Esophagus muscularis mucosa (tissue), 4 donors: ENCODE results near the gene CLCA2. TPM values are rescaled to one million over a fixed set of nuclear protein-coding genes. Genes with fewer than 3 reads are reported as not detected.

Experiments
- DNase-seq: peaks from one replicate; pipeline ENCODE4 v3.0.0-alpha.2; 2017; ENCODE audit errors: extremely low spot score
- H3K27ac ChIP-seq, 4 donors: fragments of 200-600 bp; sonication (generic); replicated peaks in 1 of 4; 1 replicate in 3 of 4; 2 replicates in 1 of 4; pipeline ENCODE4 v1.5.1; 2016 to 2019; ENCODE audit warnings: mild to moderate bottlenecking in 1 of 4
- H3K27me3 ChIP-seq, 4 donors: fragments of 200-600 bp; sonication (generic); one replicate each; pipeline versions ENCODE4 v1.5.1 to v1.6.0; 2016 to 2019
- H3K36me3 ChIP-seq, 4 donors: fragments of 200-600 bp; sonication (generic); one replicate each; pipeline ENCODE4 v1.5.1; 2016 to 2019
- H3K4me1 ChIP-seq, 4 donors: fragments of 200-600 bp; sonication (generic); one replicate each; pipeline ENCODE4 v1.5.1; 2016 to 2019
- H3K4me3 ChIP-seq, 4 donors: fragments of 200-600 bp; sonication (generic); 1 replicate in 2 of 4; 2 replicates in 2 of 4; pipeline ENCODE4 v1.5.1; 2016 to 2019; ENCODE audit warnings: mild to moderate bottlenecking in 4 of 4, moderate library complexity in 1 of 4
- H3K9me3 ChIP-seq, 4 donors: fragments of 200-600 bp; sonication (generic); 1 replicate in 3 of 4; 2 replicates in 1 of 4; pipeline ENCODE4 v1.5.1; 2016 to 2019
- CTCF ChIP-seq, 3 experiments: fragments of 200-600 bp in 2 of 3; fragments of 450-650 bp in 1 of 3; sonication (generic) in 2 of 3; IDR thresholded peaks; one replicate each; pipeline ENCODE4 v1.5.1; 2017 to 2019; ENCODE audit warnings: antibody characterized with exemption in 3 of 3, mild to moderate bottlenecking in 2 of 3, moderate library complexity in 1 of 3
- EP300 ChIP-seq: sonication (generic); formaldehyde crosslinking; IDR thresholded peaks from one replicate; pipeline ENCODE4 v1.6.1; 2017; ENCODE audit warnings: antibody characterized with exemption
- POLR2A ChIP-seq: fragments of 450-650 bp; IDR thresholded peaks from one replicate; pipeline ENCODE4 v1.6.1; 2017; ENCODE audit warnings: antibody characterized with exemption, moderate library complexity, mild to moderate bottlenecking, low read depth
- POLR2AphosphoS5 ChIP-seq, 2 donors: sonication (generic); formaldehyde crosslinking; IDR thresholded peaks; one replicate each; pipeline ENCODE4 v1.6.1; 2017; ENCODE audit warnings: antibody characterized with exemption in 2 of 2
- WGBS: methylation state at CpG from one replicate; pipeline ENCODE4 v1.1.5; 2018; 5-methylcytosine and 5-hydroxymethylcytosine counted together
- intact Hi-C: fragments of 100-400 bp; cut with DNase I; formaldehyde crosslinking; loops from one replicate; pipeline ENCODE4 v1.15.1; 2023
- total RNA-seq, 4 donors: library from RNA; depleted of rRNA; stranded (reverse); fragments of >200 nt; gene quantifications; one replicate each; pipeline versions ENCODE4 v1.1.0 to v1.2.1, GENCODE V29; 2016

CLCA2 gene
- total RNA-seq, 4 donors from 2014 or later: not detected

- no peak for DNase-seq
- WGBS: 98% methylated on average over 1 of the region's 1 CpG
Measured at GRCh38 chr1:86449103-86449502, 25.1 kb downstream of the CLCA2 start.

GRCh38 chr1:86450847-86451246 is 26.9 kb downstream of the CLCA2 start:
- Histone ChIP-seq H3K4me3 (no peak overlapping the region), H3K4me1 (no peaks in the 10 kb centered on the region), H3K27ac (no peak overlapping the region), H3K9me3 (no peaks in the 10 kb centered on the region), H3K27me3 (no peaks in the 10 kb centered on the region), H3K36me3 (no peaks in the 10 kb centered on the region)
- no peak for DNase-seq
- WGBS: 61% methylated on average over 3 of the region's 3 CpGs
- TF ChIP-seq POLR2AphosphoS5 (IDR thresholded peaks at IDR 0.05): no peak
- TF ChIP-seq CTCF (IDR thresholded peaks at IDR 0.05): no peak
- TF ChIP-seq POLR2A: no peak
- TF ChIP-seq EP300: no peak
- intact Hi-C loops: no loop called here

More at GRCh38 chr1:86449103-86449502, 25.1 kb downstream of the CLCA2 start:
- H3K4me1 ChIP-seq: no peaks in the 10 kb centered on the region
- H3K27ac ChIP-seq: no peak overlapping the region
- no peaks in the 10 kb centered on the region for H3K27me3 ChIP-seq
- no peak overlapping the region for H3K4me3 ChIP-seq
- intact Hi-C loops: no loop called here
- TF ChIP-seq CTCF (IDR thresholded peaks at IDR 0.05) (no peak), POLR2AphosphoS5 (IDR thresholded peaks at IDR 0.05) (no peak), POLR2A (no peak), EP300 (no peak)
- no peaks in the 10 kb centered on the region for H3K9me3 ChIP-seq
- H3K36me3 ChIP-seq: no peaks in the 10 kb centered on the region

- no peaks in the 10 kb centered on the region for H3K4me1 ChIP-seq
- no peak overlapping the region for H3K27ac ChIP-seq
- DNase-seq: no peak
- H3K9me3 ChIP-seq: no peaks in the 10 kb centered on the region
- H3K4me3 ChIP-seq: no peak overlapping the region
- no peak for TF ChIP-seq EP300
- TF ChIP-seq CTCF (IDR thresholded peaks at IDR 0.05): no peak
- no peak for TF ChIP-seq POLR2A
- TF ChIP-seq POLR2AphosphoS5 (IDR thresholded peaks at IDR 0.05): no peak
- intact Hi-C loops: no loop called here
- 76% methylated on average over 3 of the region's 3 CpGs for WGBS
- no peaks in the 10 kb centered on the region for H3K27me3 ChIP-seq
- no peaks in the 10 kb centered on the region for H3K36me3 ChIP-seq
Measured at GRCh38 chr1:86453664-86454063, 29.7 kb downstream of the CLCA2 start.

- Histone ChIP-seq H3K27ac (no peak overlapping the region), H3K27me3 (no peaks in the 10 kb centered on the region), H3K36me3 (no peaks in the 10 kb centered on the region), H3K4me1 (no peaks in the 10 kb centered on the region), H3K9me3 (no peaks in the 10 kb centered on the region), H3K4me3 (no peak overlapping the region)
- intact Hi-C loops: no loop called here
- no peak for DNase-seq
- WGBS: 69% methylated on average over 5 of the region's 5 CpGs
- TF ChIP-seq EP300 (no peak), POLR2AphosphoS5 (IDR thresholded peaks at IDR 0.05) (no peak), POLR2A (no peak), CTCF (IDR thresholded peaks at IDR 0.05) (no peak)
Measured at GRCh38 chr1:86455073-86455472, 31.1 kb downstream of the CLCA2 start.

- Histone ChIP-seq H3K4me1 (no peaks in the 10 kb centered on the region), H3K4me3 (no peak overlapping the region), H3K9me3 (no peaks in the 10 kb centered on the region), H3K27me3 (no peaks in the 10 kb centered on the region), H3K27ac (no peak overlapping the region), H3K36me3 (no peaks in the 10 kb centered on the region)
- DNase-seq: no peak
- intact Hi-C loops: no loop called here
- TF ChIP-seq POLR2AphosphoS5 (IDR thresholded peaks at IDR 0.05): no peak
- no peak for TF ChIP-seq CTCF (IDR thresholded peaks at IDR 0.05)
- no peak for TF ChIP-seq POLR2A
- TF ChIP-seq EP300: no peak
- WGBS: 18% methylated on average over 1 of the region's 1 CpG
Measured at GRCh38 chr1:86460998-86461397, 37.0 kb downstream of the CLCA2 start.
